ENCODE measurements around the gene NAPG. TPM values are rescaled to one million over a fixed set of nuclear protein-coding genes. Genes with fewer than 3 reads are reported as not detected.

NAPG gene
- total and polyA plus RNA-seq, 4 donors = 12.7 to 37.4 (median 26.2) TPM

GRCh38 chr18:10487154-10487553 is 38.7 kb upstream of the NAPG start:
- Histone ChIP-seq H3K36me3 (ENCODE audit: control insufficient read depth in 4 of 4, insufficient read depth in 4 of 4, low read length in 4 of 4) (peaks cover 0 to 32% (median 19%) of the 10 kb centered on the region in 4 donors), H3K9me3 (ENCODE audit: control insufficient read depth in 4 of 4, insufficient read depth in 3 of 4, low read length in 3 of 4) (no peaks in the 10 kb centered on the region), H3K4me1 (ENCODE audit: control insufficient read depth in 5 of 5, insufficient read depth in 5 of 5, low read length in 5 of 5) (no peaks in the 10 kb centered on the region), H3K27ac (ENCODE audit: low read depth in 1 of 2, low read length in 1 of 2) (no peak overlapping the region), H3K27me3 (ENCODE audit: control insufficient read depth in 3 of 3, insufficient read depth in 3 of 3, low read length in 2 of 3) (no peaks in the 10 kb centered on the region), H3K9ac (ENCODE audit: insufficient read depth in 1 of 2, low read length in 2 of 2) (no peak overlapping the region), H3K4me3 (no peak overlapping the region)
- no peak for ATAC-seq (ENCODE audit: insufficient read depth, low FRiP score)
- WGBS, 2 donors = 90 to 92% methylated on average over 6 of the region's 6 CpGs
- TF ChIP-seq CTCF (IDR thresholded peaks at IDR 0.05; ENCODE audit: control extremely low read depth, extremely low read depth) = no peak
- no peak for DNase-seq

GRCh38 chr18:10488017-10488416 is 37.8 kb upstream of the NAPG start:
- TF ChIP-seq CTCF (IDR thresholded peaks at IDR 0.05; ENCODE audit: control extremely low read depth, extremely low read depth) = no peak
- H3K4me3 ChIP-seq = no peak overlapping the region
- DNase-seq (peak; percentile 39 to 84 (median 44)), ATAC-seq (ENCODE audit: insufficient read depth, low FRiP score) (no peak)
- no peak overlapping the region for H3K27ac ChIP-seq (ENCODE audit: low read depth in 1 of 2, low read length in 1 of 2)
- no peaks in the 10 kb centered on the region for H3K27me3 ChIP-seq (ENCODE audit: control insufficient read depth in 3 of 3, insufficient read depth in 3 of 3, low read length in 2 of 3)
- 65 to 86% methylated on average over 4 of the region's 4 CpGs for WGBS, 2 donors
- H3K9me3 ChIP-seq (ENCODE audit: control insufficient read depth in 4 of 4, insufficient read depth in 3 of 4, low read length in 3 of 4) = no peaks in the 10 kb centered on the region
- H3K9ac ChIP-seq (ENCODE audit: insufficient read depth in 1 of 2, low read length in 2 of 2) = no peak overlapping the region
- H3K36me3 ChIP-seq (ENCODE audit: control insufficient read depth in 4 of 4, insufficient read depth in 4 of 4, low read length in 4 of 4) = peaks cover 0 to 28% (median 19%) of the 10 kb centered on the region in 4 donors
- H3K4me1 ChIP-seq (ENCODE audit: control insufficient read depth in 5 of 5, insufficient read depth in 5 of 5, low read length in 5 of 5) = no peaks in the 10 kb centered on the region

GRCh38 chr18:10490401-10491165 is 35.2 kb upstream of the NAPG start:
- Histone ChIP-seq H3K9me3 (ENCODE audit: control insufficient read depth in 4 of 4, insufficient read depth in 3 of 4, low read length in 3 of 4) (no peaks in the 10 kb centered on the region), H3K36me3 (ENCODE audit: control insufficient read depth in 4 of 4, insufficient read depth in 4 of 4, low read length in 4 of 4) (peaks cover 0 to 26% (median 9%) of the 10 kb centered on the region in 4 donors), H3K27me3 (ENCODE audit: control insufficient read depth in 3 of 3, insufficient read depth in 3 of 3, low read length in 2 of 3) (no peaks in the 10 kb centered on the region), H3K9ac (ENCODE audit: insufficient read depth in 1 of 2, low read length in 2 of 2) (no peak overlapping the region), H3K27ac (ENCODE audit: low read depth in 1 of 2, low read length in 1 of 2) (no peak overlapping the region), H3K4me3 (no peak overlapping the region), H3K4me1 (ENCODE audit: control insufficient read depth in 5 of 5, insufficient read depth in 5 of 5, low read length in 5 of 5) (no peaks in the 10 kb centered on the region)
- no peak for ATAC-seq (ENCODE audit: insufficient read depth, low FRiP score)
- no peak for TF ChIP-seq CTCF (IDR thresholded peaks at IDR 0.05; ENCODE audit: control extremely low read depth, extremely low read depth)
- no peak for DNase-seq
- WGBS, 2 donors = 76 to 78% methylated on average over 14 of the region's 14 CpGs
